ENCODE results near the gene SNED1. TPM values are rescaled to one million over a fixed set of nuclear protein-coding genes. Genes with fewer than 3 reads are reported as not detected.
A peak's percentile ranks its signal among the peaks of the same experiment; 100 is the strongest.

Gene SNED1
- total and polyA plus RNA-seq, 7 donors, result 0.69 to 37.1 (median 8.3) TPM

GRCh38 chr2:241116606-241117560 lies 118.5 kb downstream of the SNED1 start:
- Histone ChIP-seq H3K4me3 (no peak overlapping the region), H3K36me3 (no peaks in the 10 kb centered on the region), H3K4me1 (no peaks in the 10 kb centered on the region), H3K9me3 (no peaks in the 10 kb centered on the region), H3K27ac (no peak overlapping the region), H3K27me3 (no peaks in the 10 kb centered on the region)
- intact Hi-C loops (cut with DNase I), result no loop called here
- 93 to 95% methylated on average over 32 of the region's 32 CpGs for WGBS, 2 donors
- peak; percentile 43 for DNase-seq
- TF ChIP-seq EP300 (IDR thresholded peaks at IDR 0.05) (no peak), POLR2A (IDR thresholded peaks at IDR 0.05) (no peak), POLR2AphosphoS5 (IDR thresholded peaks at IDR 0.05) (no peak), CTCF (IDR thresholded peaks at IDR 0.05) (no peak)

GRCh38 chr2:241118737-241119505 lies 120.5 kb downstream of the SNED1 start:
- Histone ChIP-seq H3K9me3 (no peaks in the 10 kb centered on the region), H3K4me1 (no peaks in the 10 kb centered on the region), H3K4me3 (no peak overlapping the region), H3K36me3 (no peaks in the 10 kb centered on the region), H3K27me3 (no peaks in the 10 kb centered on the region), H3K27ac (no peak overlapping the region)
- peak; percentile 51 for DNase-seq
- intact Hi-C loops (cut with DNase I), result no loop called here
- 94 to 96% methylated on average over 24 of the region's 24 CpGs for WGBS, 2 donors
- TF ChIP-seq POLR2AphosphoS5 (IDR thresholded peaks at IDR 0.05), result no peak

- no peak for DNase-seq
- intact Hi-C loops (cut with DNase I), result no loop called here
Observed at GRCh38 chr2:241120440-241120839, 122.0 kb downstream of the SNED1 start.

GRCh38 chr2:241121008-241121407 lies 122.6 kb downstream of the SNED1 start:
- Histone ChIP-seq H3K9me3 (no peaks in the 10 kb centered on the region), H3K27ac (no peak overlapping the region), H3K36me3 (no peaks in the 10 kb centered on the region), H3K4me3 (no peak overlapping the region), H3K27me3 (no peaks in the 10 kb centered on the region), H3K4me1 (no peaks in the 10 kb centered on the region)
- peak; percentile 4 for DNase-seq
- intact Hi-C loops (cut with DNase I), result no loop called here
- 90 to 92% methylated on average over 5 of the region's 5 CpGs for WGBS, 2 donors
- no peak for TF ChIP-seq CTCF (IDR thresholded peaks at IDR 0.05)
- TF ChIP-seq POLR2A (IDR thresholded peaks at IDR 0.05), result no peak
- no peak for TF ChIP-seq POLR2AphosphoS5 (IDR thresholded peaks at IDR 0.05)
- no peak for TF ChIP-seq EP300 (IDR thresholded peaks at IDR 0.05)

More at GRCh38 chr2:241120440-241120839, 122.0 kb downstream of the SNED1 start:
- Histone ChIP-seq H3K36me3 (no peaks in the 10 kb centered on the region), H3K27ac (no peak overlapping the region), H3K4me3 (no peak overlapping the region), H3K27me3 (no peaks in the 10 kb centered on the region), H3K4me1 (no peaks in the 10 kb centered on the region), H3K9me3 (no peaks in the 10 kb centered on the region)
- no peak for TF ChIP-seq CTCF (IDR thresholded peaks at IDR 0.05)
- no peak for TF ChIP-seq POLR2A (IDR thresholded peaks at IDR 0.05)
- no peak for TF ChIP-seq POLR2AphosphoS5 (IDR thresholded peaks at IDR 0.05)
- no peak for TF ChIP-seq EP300 (IDR thresholded peaks at IDR 0.05)
- 96 to 97% methylated on average over 2 of the region's 2 CpGs for WGBS, 2 donors

GRCh38 chr2:241122376-241123002 lies 124.1 kb downstream of the SNED1 start:
- DNase-seq, result peak; percentile 41
- Histone ChIP-seq H3K4me3 (no peak overlapping the region), H3K9me3 (no peaks in the 10 kb centered on the region), H3K27ac (no peak overlapping the region), H3K4me1 (no peaks in the 10 kb centered on the region), H3K27me3 (no peaks in the 10 kb centered on the region), H3K36me3 (no peaks in the 10 kb centered on the region)
- intact Hi-C loops (cut with DNase I), result no loop called here
- 87 to 95% methylated on average over 19 of the region's 19 CpGs for WGBS, 2 donors
- TF ChIP-seq POLR2AphosphoS5 (IDR thresholded peaks at IDR 0.05) (no peak), EP300 (IDR thresholded peaks at IDR 0.05) (no peak), CTCF (IDR thresholded peaks at IDR 0.05) (no peak), POLR2A (IDR thresholded peaks at IDR 0.05) (no peak)

All from sigmoid colon (tissue), 7 donors.